ENCODE results near the gene MYBBP1A. TPM values are rescaled to one million over a fixed set of nuclear protein-coding genes. Genes with fewer than 3 reads are reported as not detected.
"Not testable (repeated sequence)": the region's sequence is repeated elsewhere in the genome, so short reads cannot be mapped to it uniquely, and the experiment has no call there.

The MYBBP1A gene
- polyA plus RNA-seq, 1 donor, result 28.3 TPM

DNA sequence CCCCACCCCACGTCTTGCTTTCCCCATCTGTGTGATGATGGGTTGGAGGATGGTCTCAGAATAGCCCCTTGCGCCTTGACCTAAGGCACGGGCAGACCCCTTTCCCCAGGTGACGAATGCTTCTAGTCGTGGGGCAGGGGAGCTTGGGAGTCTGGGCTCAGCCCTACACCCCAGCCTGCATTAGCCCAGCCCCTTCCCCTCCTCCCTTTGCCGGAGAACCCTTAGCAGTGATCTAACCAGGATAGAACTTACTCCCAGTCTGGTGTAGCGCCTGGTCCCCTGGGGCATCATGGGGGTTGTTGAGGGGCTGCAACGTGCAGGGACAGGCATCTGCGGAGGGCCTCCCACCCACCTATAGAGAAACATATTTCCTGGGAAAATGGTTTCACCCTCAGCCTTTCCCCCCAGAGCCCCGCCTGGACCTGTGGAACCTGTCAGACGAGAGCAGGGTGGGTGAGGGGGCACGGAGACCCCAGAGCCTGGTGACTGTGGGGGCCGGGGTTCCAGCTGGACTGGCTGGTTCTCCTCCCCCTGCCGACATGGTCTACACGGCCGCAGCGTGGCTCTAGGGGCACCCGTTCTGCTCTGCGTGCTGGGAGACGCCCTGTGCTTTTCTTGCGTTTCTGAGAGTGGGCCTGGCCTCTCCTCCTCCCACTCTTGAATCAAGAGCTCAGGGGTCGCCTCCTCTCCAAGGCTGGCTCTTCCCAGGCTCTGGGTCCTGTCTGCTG is 33.9 kb upstream of the MYBBP1A start:
- DNase-seq (ENCODE audit: low read depth), result no peak

DNA sequence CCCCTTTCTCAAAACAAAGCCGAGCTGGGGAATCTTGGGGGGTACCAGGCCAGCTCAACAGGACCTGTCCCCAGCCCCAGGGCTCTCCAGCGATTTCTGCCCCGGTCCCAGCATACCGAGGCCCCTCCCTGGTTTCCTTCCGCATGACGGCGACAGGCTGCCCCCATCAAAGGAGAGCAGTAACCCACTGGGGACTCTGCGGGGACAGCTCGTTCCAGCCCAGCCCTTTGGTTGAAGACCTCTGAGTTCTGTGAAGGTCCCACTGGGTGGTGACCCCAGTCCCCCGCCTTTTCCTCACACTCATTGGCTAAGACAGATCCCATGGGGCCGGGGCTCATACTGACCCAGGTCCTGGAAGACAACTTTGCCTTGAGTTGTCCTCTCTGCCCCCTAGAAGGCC is 33.2 kb upstream of the MYBBP1A start:
- DNase-seq (ENCODE audit: low read depth), result no peak

DNA sequence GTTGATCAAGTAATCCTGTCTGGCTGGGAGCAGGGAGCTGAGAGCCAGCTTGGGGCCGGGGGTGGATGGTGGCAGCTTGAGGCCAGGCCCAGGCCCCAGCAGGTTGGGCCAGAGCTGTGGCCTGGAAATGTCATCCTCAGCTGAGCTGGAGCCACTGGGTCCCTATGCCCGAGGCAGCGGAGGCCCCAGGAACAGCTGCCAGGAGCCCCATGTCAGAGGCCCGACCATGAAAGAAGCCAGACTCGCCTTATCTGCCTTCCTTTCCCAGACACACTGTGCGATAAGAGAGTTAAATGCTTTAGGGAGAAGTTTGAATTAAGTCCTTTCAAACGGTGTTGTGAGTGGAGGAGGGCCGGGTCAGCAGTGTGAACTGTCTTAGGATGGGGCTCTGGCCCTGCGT is 32.6 kb upstream of the MYBBP1A start:
- no peak for DNase-seq (ENCODE audit: low read depth)

DNA sequence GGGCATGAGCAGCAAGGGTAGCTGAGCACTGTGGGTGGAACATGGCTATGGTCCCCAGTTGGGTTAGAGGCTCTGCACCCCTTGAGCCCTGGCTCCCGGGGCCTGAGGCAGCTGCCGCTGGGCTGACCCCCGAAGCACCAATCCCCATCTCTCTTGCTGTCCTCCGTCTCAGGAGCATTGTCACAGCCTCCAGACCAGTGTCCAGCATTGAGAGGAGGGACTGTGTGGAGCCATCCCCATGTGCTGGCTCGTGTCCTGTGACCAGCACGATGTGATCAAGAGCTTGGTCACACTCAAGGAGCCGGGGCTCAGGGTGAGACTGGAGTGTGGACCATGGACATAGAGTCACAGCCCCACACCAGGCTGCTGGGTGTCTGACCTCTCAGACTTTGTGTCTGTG is 32.0 kb upstream of the MYBBP1A start:
- DNase-seq (ENCODE audit: low read depth), result no peak

DNA sequence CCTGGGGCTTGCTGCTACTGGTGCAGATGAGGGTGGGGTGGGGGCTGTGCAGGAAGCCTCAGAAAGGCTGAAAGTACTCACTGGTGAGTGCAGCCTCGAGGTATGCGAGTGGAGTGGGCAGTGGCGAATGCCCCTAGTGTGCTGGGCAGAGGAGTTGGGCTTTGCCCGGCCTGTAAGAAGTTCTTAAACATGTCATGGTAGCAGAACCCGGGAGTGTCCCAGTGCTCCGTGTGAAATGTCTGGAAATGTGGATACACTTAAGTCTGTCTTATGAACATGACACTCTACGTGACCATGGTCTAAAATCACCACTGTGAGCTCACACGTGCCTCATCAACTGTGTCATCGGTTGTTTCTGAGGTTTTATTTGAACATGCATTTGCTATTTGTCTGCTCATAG is 30.9 kb upstream of the MYBBP1A start:
- DNase-seq (ENCODE audit: low read depth), result no peak

DNA sequence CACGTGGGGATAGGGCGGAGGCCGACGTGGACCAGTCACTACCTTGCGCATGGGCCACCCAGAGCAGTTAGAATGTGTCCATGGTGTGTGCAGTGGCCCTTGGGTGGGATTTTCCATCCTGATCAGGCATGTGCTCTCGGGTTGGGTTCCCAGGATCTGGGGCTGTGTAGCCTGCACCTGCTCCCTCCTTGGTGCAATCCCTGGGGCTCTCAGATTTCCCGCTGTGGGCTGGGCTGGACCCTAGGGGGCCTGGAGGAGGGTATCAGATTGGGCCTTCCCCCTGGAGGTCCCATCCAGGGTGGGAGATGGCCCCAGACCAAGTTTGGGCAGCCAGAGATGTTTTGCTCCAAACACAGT is 30.4 kb upstream of the MYBBP1A start:
- no peak for DNase-seq (ENCODE audit: low read depth)

DNA sequence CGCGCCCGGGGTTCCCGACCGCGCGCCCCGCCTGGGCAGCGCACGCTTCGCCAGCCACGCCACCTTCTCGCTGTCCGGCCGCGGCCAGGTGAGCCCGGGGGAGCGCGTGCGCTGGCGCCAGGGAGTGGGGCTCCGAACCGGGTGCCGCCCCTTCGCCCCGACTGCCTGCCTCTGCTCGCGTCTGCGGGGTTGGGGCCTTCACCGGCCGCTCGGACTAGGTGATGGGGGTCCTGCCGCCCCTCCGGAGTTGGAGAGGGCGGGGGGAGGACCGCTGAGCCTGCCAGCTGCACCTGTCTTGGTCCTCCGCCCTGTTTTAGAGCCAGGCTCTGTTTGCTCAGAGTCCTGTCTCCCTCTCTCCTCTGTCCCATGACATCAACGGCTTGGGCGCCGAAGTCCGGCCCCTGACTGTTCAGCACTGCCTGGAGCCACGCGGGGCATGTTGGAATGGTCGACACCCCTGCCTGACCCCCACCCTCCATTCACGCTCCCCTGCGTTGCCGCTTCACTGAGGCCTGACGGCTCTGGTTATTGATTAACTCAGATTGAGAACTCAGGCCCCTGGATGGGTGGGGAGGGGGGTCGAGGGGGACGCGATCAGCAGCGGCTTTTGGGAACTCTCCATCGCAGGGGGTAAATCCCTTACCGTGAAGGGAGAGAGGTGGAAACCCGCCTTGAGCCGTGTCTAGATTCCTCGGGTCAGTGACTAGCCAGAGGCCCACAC is 29.9 kb upstream of the MYBBP1A start:
- DNase-seq (ENCODE audit: low read depth), result no peak

DNA sequence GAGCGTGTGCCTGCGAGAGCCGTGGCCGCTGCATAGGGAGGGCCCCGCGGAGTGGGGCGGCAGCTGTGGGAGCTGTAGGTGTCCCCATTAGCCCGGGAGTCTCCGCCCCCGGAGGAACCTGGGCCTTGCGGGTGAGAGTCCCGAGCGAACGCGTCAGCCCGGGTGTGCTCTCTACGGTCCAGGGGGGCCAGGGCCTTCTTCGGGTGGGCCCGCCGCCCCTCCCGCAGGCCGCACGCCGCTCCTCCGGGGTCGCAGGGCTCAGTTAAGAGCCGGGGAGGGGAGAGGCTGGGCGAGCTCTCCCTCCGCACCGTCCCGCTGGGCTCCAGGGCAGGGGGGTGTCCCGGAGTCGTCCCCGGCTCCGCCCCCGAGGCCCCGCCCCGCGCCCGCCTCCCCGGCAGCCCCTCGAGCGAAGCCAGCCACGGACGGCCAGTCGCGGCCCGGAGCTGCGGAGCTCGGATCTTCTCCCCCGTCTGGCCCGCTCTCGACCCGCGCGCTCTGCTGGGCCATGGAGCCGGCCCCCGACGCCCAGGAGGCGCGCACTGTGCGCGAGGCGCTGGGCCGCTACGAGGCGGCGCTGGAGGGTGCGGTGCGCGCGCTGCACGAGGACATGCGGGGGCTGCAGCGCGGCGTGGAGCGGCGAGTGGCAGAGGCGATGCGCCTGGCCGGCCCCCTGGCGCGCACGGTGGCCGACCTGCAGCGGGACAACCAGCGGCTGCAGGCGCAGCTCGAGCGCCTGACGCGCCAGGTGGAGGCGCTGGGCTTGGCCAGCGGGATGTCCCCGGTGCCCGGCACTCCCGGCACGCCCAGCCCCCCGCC is 29.1 kb upstream of the MYBBP1A start, which contains the start of gene SMTNL2:
SMTNL2 (plus strand) TSS at position 429 of the 816 bp plus-strand sequence; CDS start at position 506, 77 bp downstream.
- DNase-seq (ENCODE audit: low read depth), result no peak

DNA sequence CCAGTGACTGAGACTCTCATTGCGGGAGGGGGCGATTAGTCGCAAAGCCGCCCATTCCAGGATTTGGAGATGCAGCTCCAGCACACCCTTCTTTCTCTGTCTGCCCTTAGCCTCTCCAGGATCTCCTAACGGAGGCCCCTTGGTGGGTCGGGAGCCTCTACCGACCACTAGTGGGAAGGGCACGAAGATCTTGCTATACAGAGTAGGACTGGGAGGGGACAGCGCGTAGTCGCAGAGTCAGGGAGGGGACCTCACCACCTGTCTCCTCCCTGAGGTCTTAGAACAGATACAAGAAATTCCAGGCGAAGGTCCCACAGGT is 28.6 kb upstream of the MYBBP1A start:
- no peak for DNase-seq (ENCODE audit: low read depth)

DNA sequence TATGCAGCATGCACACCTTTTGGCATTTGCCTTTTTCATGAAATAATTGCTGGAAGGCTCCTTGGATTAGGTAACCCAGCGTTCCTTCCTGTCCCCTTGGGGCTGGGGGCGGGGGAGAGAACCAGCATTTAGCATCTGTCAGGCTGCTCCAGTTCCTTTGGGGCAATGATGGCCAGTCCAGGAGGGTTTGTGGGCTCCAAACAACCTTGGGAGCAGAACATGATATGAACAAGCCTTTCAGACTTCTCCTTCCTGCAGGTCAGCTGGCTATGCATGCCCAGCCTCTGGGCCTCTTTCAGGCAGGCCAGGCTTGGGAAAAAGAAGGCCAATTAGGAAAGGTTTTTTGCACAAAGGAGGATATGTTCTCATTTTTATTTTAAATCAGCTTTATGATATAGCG is 28.0 kb upstream of the MYBBP1A start:
- DNase-seq (ENCODE audit: low read depth), result no peak

DNA sequence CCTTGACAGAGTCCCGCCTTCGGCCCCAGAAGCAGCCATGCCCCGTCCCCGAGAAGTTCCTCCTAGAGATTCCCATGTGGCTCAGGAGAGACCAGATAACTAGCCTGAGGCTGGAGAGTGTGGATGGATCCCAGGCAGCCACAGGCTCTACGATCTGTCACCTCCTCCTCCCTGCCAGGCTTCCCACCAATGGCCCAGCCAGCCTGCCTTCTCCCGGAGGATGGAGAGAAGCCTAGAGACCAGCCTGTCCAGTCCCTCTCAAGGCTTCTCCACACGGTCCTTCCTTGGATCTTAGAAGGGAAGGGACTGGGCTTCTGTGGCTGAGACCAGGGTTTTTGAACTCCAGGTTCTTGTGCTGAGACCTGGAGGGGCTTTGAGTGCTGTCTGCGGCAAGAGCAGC is 27.5 kb upstream of the MYBBP1A start:
- DNase-seq (ENCODE audit: low read depth), result no peak

DNA sequence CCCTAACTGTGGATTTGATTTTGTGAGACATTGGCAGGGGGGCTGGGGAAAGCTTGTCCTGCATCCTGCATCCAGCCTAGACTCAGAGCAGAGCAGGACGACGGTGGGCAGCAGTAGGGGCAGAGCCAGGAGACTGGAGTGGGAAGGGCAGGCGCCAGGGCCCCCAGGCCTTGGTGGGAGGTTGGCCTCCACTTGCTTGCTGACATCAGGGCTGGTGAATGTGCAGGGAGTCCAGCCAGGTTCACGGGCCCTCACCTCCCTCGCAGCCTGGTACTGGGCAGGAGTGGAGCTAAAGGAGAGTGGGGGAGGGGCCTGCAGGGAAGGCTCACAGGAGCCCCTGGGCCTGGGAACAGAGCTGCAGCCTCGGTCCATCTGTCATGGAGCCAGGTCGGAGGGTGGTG is 26.9 kb upstream of the MYBBP1A start:
- no peak for DNase-seq (ENCODE audit: low read depth)

DNA sequence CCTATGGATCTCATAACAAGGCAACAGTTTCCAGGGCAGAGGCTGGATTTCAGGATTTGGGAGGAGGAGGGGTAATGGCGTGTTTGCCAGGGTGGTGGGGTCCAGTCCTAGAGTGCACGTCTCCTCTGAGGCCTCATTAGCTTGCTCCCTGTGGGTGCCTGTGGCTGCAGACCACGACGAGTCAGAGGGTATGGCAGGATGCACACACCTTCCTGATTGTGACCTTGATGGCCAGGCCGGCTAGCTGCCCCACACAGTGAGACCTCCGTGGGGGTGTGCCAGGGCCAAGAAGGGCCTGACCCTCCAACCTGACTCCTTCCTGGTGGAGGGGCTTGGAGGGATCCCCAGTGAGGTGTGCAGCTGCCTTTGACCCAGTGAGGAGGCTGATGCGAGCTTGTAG is 25.1 kb upstream of the MYBBP1A start:
- no peak for DNase-seq (ENCODE audit: low read depth)

DNA sequence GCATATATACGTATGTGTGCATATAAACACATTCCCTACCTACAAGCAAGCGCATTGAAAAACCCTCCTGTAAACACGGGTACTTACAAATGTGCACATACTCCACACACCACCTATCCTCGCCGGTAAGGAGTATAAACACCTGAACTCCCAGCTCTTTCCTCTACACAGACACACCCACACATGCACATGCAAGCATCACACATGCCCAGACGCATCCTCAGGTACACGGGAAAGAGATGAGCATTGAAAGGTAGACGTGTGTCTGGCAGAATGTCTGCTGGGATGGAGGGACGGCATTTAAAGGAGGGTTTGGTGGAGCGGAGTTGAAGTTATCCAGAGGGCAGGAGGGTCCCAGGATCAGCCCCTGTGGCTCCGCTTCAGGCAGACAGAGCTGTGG is 24.5 kb upstream of the MYBBP1A start:
- DNase-seq (ENCODE audit: low read depth), result no peak

DNA sequence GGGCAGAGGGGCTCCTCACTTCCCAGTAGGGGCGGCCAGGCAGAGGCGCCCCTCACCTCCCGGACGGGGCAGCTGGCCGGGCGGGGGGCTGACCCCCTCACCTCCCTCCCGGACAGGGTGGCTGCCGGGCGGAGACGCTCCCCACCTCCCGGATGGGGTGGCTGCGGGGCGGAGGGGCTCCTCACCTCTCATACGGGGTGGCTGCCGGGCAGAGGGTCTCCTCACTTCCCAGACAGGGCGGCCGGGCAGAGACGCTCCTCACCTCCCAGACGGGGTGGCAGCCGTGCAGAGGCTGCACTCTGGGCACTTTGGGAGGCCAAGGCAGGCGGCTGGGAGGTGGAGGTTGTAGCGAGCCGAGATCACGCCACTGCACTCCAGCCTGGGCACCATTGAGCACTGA is 23.2 kb upstream of the MYBBP1A start:
- not testable (repeated sequence) for DNase-seq (ENCODE audit: low read depth)

DNA sequence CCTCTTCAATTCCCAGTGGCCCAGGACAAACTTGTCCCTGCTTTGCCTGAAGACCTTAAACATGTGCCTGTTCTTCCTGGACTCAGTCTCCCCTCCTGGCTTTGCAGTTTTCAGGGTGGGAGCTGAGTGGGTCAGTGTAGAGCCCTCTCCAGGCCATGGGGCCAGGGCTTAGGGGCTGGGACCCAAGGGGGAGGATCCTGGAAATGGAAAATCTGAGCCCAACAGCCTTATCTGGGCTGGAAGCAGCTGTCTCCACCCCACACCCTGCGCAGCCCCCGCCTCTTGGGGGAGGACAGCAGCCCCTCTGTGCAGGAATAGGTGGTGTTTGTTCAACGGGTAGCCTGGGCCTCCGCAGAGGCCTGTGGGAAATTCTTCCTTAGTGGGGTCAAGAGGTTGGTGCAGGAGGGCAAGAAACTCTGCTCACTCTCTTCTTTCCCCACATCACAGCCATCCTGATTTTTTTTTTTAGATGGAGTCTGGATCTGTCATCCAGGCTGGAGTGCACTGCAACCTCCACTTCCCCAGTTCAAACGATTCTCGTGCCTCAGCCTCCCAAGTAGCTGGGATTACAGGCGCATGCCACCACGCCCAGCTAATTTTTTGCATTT is 22.3 kb upstream of the MYBBP1A start:
- no peak for DNase-seq (ENCODE audit: low read depth)

DNA sequence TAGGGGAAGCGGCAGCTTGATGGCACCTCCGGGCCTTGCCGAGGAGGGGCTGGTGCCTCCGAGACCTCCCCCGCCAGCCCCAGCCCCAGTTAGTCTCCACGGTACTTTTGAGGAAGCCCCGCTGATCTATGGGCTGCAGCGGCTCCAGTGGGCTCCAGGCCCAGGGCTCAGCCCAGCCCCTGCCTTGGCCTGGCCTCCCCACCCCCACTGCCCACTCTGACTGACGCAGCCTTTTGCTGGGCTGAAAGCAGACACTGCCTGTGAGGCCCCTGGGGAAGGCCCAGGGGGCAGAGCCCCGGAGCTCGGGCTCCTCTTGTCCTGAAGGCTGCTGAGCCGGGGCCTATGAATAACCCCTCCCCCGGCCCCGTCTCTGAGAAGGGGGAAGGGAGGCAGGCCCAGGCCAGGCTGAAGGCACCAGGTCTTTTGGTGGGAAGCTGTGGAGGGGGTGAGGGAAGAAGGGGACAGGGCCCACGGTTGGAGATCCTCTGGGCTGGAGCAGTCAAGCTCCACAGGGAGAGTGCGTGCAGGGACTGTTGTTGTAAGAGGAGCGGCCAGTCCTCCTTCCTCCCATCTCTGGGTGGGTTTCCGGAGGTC is 21.6 kb upstream of the MYBBP1A start:
- DNase-seq (ENCODE audit: low read depth), result no peak

DNA sequence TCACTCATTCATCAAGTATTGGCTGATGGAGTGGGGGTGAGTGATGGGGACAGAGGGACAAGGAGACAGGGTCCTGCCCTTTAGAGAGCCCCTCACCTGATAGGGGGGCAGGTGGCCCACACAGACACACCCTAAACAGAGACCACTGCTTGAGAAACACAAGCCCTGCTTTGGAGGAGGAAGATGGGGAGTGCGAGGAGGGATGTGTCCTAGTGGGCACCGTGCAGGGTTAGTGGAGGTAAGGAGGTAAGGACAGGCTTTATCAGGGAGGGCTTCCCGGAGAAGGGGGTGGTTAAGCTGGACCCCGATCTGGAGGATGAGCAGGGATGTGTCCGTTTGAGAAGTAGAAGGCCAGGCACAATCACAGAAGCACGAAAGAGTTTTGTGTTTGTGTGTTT is 21.0 kb upstream of the MYBBP1A start:
- no peak for DNase-seq (ENCODE audit: low read depth)

DNA sequence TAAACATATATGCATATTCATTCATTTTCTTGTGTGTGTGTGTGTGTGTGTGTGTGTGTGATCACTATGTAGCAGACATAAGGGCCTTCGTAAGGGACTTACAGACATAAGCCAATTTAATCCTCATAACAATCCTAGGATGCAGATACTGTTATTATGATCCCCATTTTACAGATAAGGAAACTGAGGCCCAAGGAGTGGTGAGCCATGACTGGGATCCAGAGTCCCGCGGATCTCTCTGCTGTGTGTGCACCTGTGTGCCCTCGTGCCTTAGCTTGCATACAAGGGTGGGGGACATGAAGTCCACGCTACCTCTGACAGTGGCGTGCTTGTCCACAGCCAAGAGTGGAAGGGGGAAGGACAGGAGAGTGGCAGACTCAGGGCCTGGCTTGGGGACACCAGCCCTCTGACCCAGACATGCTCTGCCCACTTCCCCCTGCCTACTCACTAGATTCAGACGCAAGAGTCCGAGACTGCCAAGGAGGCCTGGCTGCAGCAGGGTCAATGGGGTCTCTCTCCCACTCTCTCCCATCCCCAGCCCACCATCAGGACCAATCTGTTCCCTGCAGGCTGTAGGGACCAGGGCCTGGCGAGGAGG is 19.4 kb upstream of the MYBBP1A start:
- DNase-seq (ENCODE audit: low read depth), result no peak

DNA sequence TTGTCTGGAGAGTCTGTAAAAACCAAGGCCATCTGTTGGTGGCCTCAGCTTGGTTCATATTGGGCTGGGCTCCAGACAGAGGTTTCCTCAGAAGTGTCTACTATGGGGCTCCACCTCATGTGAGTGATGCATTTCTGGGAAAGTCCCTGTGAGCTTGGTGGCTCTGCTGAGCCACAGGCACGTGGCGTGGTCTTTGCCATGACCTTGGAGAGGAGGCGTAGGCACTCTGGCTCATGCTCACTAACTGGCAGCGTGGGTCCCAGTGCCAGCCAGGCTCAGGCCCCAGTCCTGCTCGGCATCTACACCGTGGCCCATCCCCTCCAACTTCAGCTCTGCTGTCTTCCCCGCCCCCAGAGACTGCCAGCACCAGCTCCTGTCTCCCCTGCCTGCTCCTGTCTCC is 18.5 kb upstream of the MYBBP1A start:
- no peak for DNase-seq (ENCODE audit: low read depth)

DNA sequence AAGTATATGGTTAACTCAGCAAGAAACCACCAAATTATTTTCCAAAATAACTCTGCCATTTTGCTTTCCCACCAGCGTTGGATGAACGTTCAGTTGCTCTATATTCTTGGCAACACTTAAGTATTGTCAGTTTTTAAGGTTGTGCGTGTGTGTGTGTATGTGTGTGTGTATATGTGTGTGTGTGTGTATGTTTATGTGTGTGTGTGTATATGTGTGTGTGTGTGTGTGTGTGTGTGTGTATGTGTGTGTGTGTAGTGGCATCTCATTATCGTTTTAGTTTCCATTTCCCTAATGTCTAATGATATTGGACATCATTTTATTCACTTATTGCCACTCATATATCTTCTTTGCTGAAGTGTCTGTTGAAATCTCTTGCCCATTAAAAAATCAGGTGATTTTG is 17.9 kb upstream of the MYBBP1A start:
- DNase-seq (ENCODE audit: low read depth), result no peak

DNA sequence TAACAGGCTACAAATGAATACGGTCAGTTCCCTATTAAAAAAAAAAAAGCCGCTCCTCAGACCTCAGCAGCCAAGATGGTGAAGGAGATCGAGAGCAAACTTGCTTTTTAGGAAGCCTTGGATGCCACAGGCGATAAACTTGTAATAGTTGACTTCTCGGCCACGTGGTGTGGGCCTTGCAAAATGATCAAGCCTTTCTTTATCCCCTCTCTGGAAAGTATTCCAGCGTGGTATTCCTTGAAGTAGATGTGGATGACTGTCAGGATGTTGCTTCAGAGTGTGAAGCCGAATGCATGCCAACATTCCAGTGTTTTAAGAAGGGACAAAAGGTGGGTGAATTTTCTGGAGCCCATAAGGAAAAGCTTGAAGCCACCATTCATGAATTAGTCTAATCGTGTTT is 16.9 kb upstream of the MYBBP1A start:
- no peak for DNase-seq (ENCODE audit: low read depth)
